K562 (cell line): ENCODE measurements around the gene STX1A. TPM values are rescaled to one million over a fixed set of nuclear protein-coding genes. Genes with fewer than 3 reads are reported as not detected.

Experiments used
- ATAC-seq: fragments of 200-7000 bp; cut with Tn5 transposase; 3 replicates; pipeline ENCODE4 v1.9.1; 2020; ENCODE audit warnings: moderate library complexity
- BruUV-seq: library from RNA; stranded (reverse); fragments of 400-500 nt; replicated peaks from 2 replicates; lab custom pipeline; 2021; lab: Mats Ljungman, UMichigan
- CTCF ChIA-PET: fragments of 300-600 bp; formaldehyde crosslinking; extraction: SDS; loops from one replicate; lab custom pipeline; 2021; ENCODE audit warnings: low intra/inter-chr PET ratio; lab: Yijun Ruan, JAX
- POLR2A ChIA-PET: fragments of 300-600, 350-650 bp; sonication (Branson Sonifier 250); formaldehyde crosslinking; extraction: SDS; loops from one replicate; lab custom pipeline; 2021; ENCODE audit warnings: antibody characterized with exemption, inconsistent platforms; lab: Yijun Ruan, JAX
- DNase-seq, 4 experiments: peaks; one replicate each; pipeline versions ENCODE4 v3.0.0 to v3.0.0-alpha.2; 2011 to 2018; ENCODE audit warnings: low spot score in 3 of 4, mixed read lengths in 3 of 4; ENCODE audit errors: extremely low read depth in 1 of 4
- FAIRE-seq: peaks from 2 replicates; lab custom pipeline; 2011; peaks lifted over from hg19 to GRCh38; lab: Jason Lieb, UNC
- H2AFZ ChIP-seq: 2 replicates; pipeline ENCODE4 v1.6.0; 2011; ENCODE audit warnings: low read depth, low read length, control low read depth, inconsistent platforms
- H3K27ac ChIP-seq: fragments of 200-600 bp; 3 replicates; pipeline ENCODE4 v1.8.0; 2011; ENCODE audit warnings: low read depth, mild to moderate bottlenecking, control low read depth, inconsistent platforms, low read length, moderate library complexity, mixed read lengths; ENCODE audit errors: extremely low read depth
- H3K27me3 ChIP-seq, 2 experiments: fragments of 300-600 bp in 1 of 2; 2 replicates in 1 of 2; 3 replicates in 1 of 2; pipeline versions ENCODE4 v1.6.0 to v1.8.0; 2011; ENCODE audit warnings: inconsistent platforms in 2 of 2, low read length in 2 of 2, mild to moderate bottlenecking in 1 of 2, mixed read lengths in 1 of 2, moderate library complexity in 1 of 2; ENCODE audit not compliant: control insufficient read depth in 2 of 2, insufficient read depth in 2 of 2
- H3K36me3 ChIP-seq: fragments of 300-600 bp; 3 replicates; pipeline ENCODE4 v1.8.0; 2011; ENCODE audit warnings: mild to moderate bottlenecking, low read length, inconsistent platforms; ENCODE audit not compliant: control insufficient read depth, insufficient read depth
- H3K4me1 ChIP-seq, 2 experiments: fragments of 200-600 bp in 1 of 2; replicated peaks in 1 of 2; 2 replicates in 1 of 2; 3 replicates in 1 of 2; pipeline versions ENCODE4 v1.5.1 to v1.8.0; 2011; ENCODE audit warnings: inconsistent platforms in 2 of 2, low read length in 2 of 2, mild to moderate bottlenecking in 1 of 2, mixed read lengths in 1 of 2, moderate library complexity in 1 of 2; ENCODE audit not compliant: control insufficient read depth in 2 of 2, insufficient read depth in 2 of 2
- H3K4me2 ChIP-seq: 2 replicates; pipeline ENCODE4 v1.6.1; 2011; ENCODE audit warnings: low read length, control low read depth, inconsistent platforms, mixed read lengths; ENCODE audit not compliant: insufficient read depth
- H3K4me3 ChIP-seq: fragments of 200-600 bp; sonication (generic), shearing (Covaris generic); 2 replicates; pipeline ENCODE4 v1.5.1; 2016; ENCODE audit warnings: control low read depth, inconsistent platforms
- H3K79me2 ChIP-seq: fragments of 200-600 bp; 3 replicates; pipeline ENCODE4 v1.8.0; 2011; ENCODE audit warnings: low read length, inconsistent platforms; ENCODE audit not compliant: control insufficient read depth, insufficient read depth
- H3K9ac ChIP-seq, 2 experiments: 2 replicates each; pipeline versions ENCODE4 v1.6.0 to v1.6.1; 2011; ENCODE audit warnings: low read depth in 2 of 2, low read length in 2 of 2, control low read depth in 1 of 2, inconsistent platforms in 1 of 2, mild to moderate bottlenecking in 1 of 2, mixed read lengths in 1 of 2; ENCODE audit not compliant: insufficient read depth in 1 of 2
- H3K9me1 ChIP-seq: one replicate; pipeline ENCODE4 v1.6.0; 2011; ENCODE audit warnings: inconsistent platforms, mild to moderate bottlenecking, low read length, moderate library complexity; ENCODE audit not compliant: control insufficient read depth, insufficient read depth
- H3K9me3 ChIP-seq: replicated peaks from 2 replicates; pipeline ENCODE4 v1.5.1; 2011; ENCODE audit warnings: low read depth, low read length, inconsistent platforms; ENCODE audit not compliant: control insufficient read depth, insufficient read depth
- H4K20me1 ChIP-seq: replicated peaks from 2 replicates; pipeline ENCODE4 v1.6.1; 2011; ENCODE audit warnings: low read length, inconsistent platforms, mixed read lengths; ENCODE audit not compliant: control insufficient read depth, insufficient read depth
- HMGXB4 ChIP-seq: sonication (generic); formaldehyde crosslinking; IDR thresholded peaks from 2 replicates; pipeline ENCODE4 v1.8.1; 2023; ENCODE audit warnings: mild to moderate bottlenecking, missing genetic modification reagents
- HNRNPK ChIP-seq: fragments of 200-400 bp; formaldehyde crosslinking; IDR thresholded peaks from one replicate; pipeline ENCODE4 v1.6.1; 2018; ENCODE audit warnings: mild to moderate bottlenecking, low read depth, low read length; ENCODE audit not compliant: poor library complexity, severe bottlenecking
- POLR2G ChIP-seq: fragments of 200-400 bp; formaldehyde crosslinking; IDR thresholded peaks from 2 replicates; pipeline ENCODE4 v1.6.1; 2017; ENCODE audit warnings: low read depth, mild to moderate bottlenecking, antibody characterized with exemption, low read length, moderate library complexity
- PTRF ChIP-seq: fragments of 450-650 bp; IDR thresholded peaks from 2 replicates; pipeline ENCODE4 v1.6.1; 2016; ENCODE audit warnings: mild to moderate bottlenecking, missing genetic modification characterization, missing compliant biosample characterization
- ZSCAN32 ChIP-seq: fragments of 450-650 bp; formaldehyde crosslinking; IDR thresholded peaks from 2 replicates; pipeline ENCODE4 v1.4.0; 2020; ENCODE audit warnings: mild to moderate bottlenecking, moderate library complexity
- WGBS: fragments of 100-300 bp; shearing (Covaris generic); methylation state at CpG from one replicate; pipeline ENCODE4 v1.1.6; 2016; ENCODE audit warnings: low coverage, mixed read lengths; ENCODE audit not compliant: insufficient coverage; ENCODE audit errors: missing lambda C conversion rate; 5-methylcytosine and 5-hydroxymethylcytosine counted together
- in situ Hi-C: fragments of 300-500 bp; cut with MboI; formaldehyde crosslinking; loops from 4 replicates; pipeline ENCODE4 v1.15.0; 2018; ENCODE audit warnings: inconsistent platforms, mixed read lengths
- intact Hi-C: fragments of 100-400 bp; cut with micrococcal nuclease; formaldehyde crosslinking; loops from 2 replicates; pipeline ENCODE4 v1.14.2; 2022
- polyA plus RNA-seq, 8 experiments: library from polyadenylated mRNA; depleted of rRNA in 4 of 8; stranded (reverse) in 5 of 8; unstranded in 3 of 8; fragments of >200 nt; fragmentation: Nextera tagmentation in 2 of 8; fragmentation: Illumina TruSeq in 1 of 8; extraction: Ambion mirVana in 2 of 8; extraction: Trizol in 1 of 8; gene quantifications; 2 replicates each; pipeline versions ENCODE4 v1.2.1 to v1.2.3, GENCODE V29; 2011 to 2014; ENCODE audit warnings: inconsistent platforms in 1 of 8, missing spikeins in 1 of 8
- total RNA-seq, 7 experiments: library from RNA; depleted of rRNA in 6 of 7; stranded (reverse); fragments of >200 nt in 6 of 7; fragmentation: Illumina TruSeq in 2 of 7; extraction: Trizol in 2 of 7; gene quantifications; 2 replicates each; pipeline versions ENCODE4 v1.2.1 to v1.2.3, GENCODE V29; 2011 to 2021; ENCODE audit warnings: low replicate concordance in 1 of 7
- TF ChIP-seq, protein P1 (sequence below): fragments of 450-650 bp; IDR thresholded peaks from 2 replicates; pipeline ENCODE4 v1.7.1; 2018; ENCODE audit warnings: mild to moderate bottlenecking, low read depth; ENCODE audit not compliant: partially characterized antibody

Gene STX1A
- total and polyA plus RNA-seq, 9 of the 15 experiments (the other 6 are each of a cell fraction or from before 2014, with no cell fraction given) = 0.04 to 15.1 (median 6.3) TPM

DNA sequence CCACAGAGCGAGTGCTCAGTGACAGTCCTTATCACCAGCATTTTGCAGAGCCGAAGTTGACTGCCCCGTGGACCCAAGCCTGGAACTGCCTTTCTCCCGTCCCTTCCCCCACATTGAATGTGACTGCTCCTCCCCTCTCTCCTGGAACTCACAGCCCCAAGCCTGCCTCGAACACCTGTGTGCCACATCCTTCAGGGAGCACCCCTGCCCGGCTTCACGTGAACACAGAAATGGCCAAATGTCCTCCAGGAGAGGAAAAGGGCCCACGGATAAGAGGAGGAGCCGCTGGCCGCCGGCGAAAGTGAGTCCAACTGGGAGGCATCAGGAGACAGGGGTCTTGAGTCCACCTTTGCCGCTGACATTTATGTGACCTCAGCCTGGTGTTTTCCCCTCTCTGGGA lies 16.2 kb downstream of the STX1A start:
- TF ChIP-seq PTRF (tag) = no peak
- 0 out of 2 replicates have a peak, but pooled peaks have one; percentile 10 for TF ChIP-seq HMGXB4 (CRISPR knock-in tag)
- no peaks in the 10 kb centered on the region for H3K9me1 ChIP-seq
- H3K79me2 ChIP-seq = no peaks in the 10 kb centered on the region
- H3K36me3 ChIP-seq = peaks cover 38% of the 10 kb centered on the region; the same call in 2 of the 3 replicates
- no peak for FAIRE-seq
- CTCF ChIA-PET = no interaction called here
- H3K27me3 ChIP-seq = no peaks in the 10 kb centered on the region; a peak in 1 of 5 replicates
- no peak overlapping the region for H3K4me3 ChIP-seq
- peak overlapping the region; percentile 38; the same call in 1 of the 2 replicates for H3K4me2 ChIP-seq
- peaks cover 30% of the 10 kb centered on the region for H4K20me1 ChIP-seq
- ATAC-seq = no peak
- no peak overlapping the region for H2AFZ ChIP-seq
- BruUV-seq = no TSS peak
- WGBS = 58% methylated on average over 7 of the region's 13 CpGs
- no peaks in the 10 kb centered on the region for H3K9me3 ChIP-seq
- peak overlapping the region in 1 of 2 experiments; percentile 59; a peak in 1 of 4 replicates for H3K9ac ChIP-seq
- DNase-seq = no peak
- in situ Hi-C loops = no loop called here
- POLR2A ChIA-PET = interaction anchor here (1.0 to 1.6 kb wide), 4 partner anchors 12 to 16 kb away, joined by 4 to 7 read pairs (median 5); partner anchors contain the start of gene STX1A
- intact Hi-C loops = no loop called here
- peaks cover 20 to 70% of the 10 kb centered on the region in 2 experiments; a peak in 4 of 5 replicates for H3K4me1 ChIP-seq
- no peak overlapping the region; the same call in 2 of the 3 replicates for H3K27ac ChIP-seq

DNA sequence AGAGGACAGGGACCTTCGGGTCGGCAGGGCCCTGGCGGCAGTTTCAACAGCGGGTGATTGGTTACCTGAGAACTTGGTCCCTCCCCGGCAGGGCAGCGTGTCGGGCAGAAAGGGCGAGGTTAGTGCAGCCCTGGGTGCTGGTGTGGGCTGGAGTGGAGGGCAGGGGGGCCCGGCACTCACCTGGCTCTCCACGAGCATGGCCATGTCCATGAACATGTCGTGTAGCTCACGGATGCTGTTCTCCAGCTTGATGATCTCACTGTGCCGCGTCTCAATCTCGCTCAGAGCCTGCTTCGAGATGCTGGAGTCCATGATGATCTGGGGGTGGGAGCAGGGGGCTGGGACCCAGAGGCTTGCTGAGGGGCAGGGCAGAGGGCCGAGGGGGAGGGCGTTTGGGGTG lies 16.8 kb downstream of the STX1A start:
- 88% methylated on average over 18 of the region's 18 CpGs for WGBS
- peaks cover 30% of the 10 kb centered on the region for H4K20me1 ChIP-seq
- no peaks in the 10 kb centered on the region for H3K9me3 ChIP-seq
- ChIA-PET CTCF (no interaction called here), POLR2A (interaction anchor here (0.5 to 2.1 kb wide), 8 partner anchors 9 to 32 kb away, joined by 3 to 7 read pairs (median 4); no protein-coding TSS in a partner anchor)
- H3K79me2 ChIP-seq = no peaks in the 10 kb centered on the region
- no peak for DNase-seq
- H3K4me1 ChIP-seq = peaks cover 20 to 69% of the 10 kb centered on the region in 2 experiments; a peak in 4 of 5 replicates
- no peak for FAIRE-seq
- no peak overlapping the region for H3K4me3 ChIP-seq
- H3K9me1 ChIP-seq = no peaks in the 10 kb centered on the region
- in situ Hi-C loops (no loop called here), intact Hi-C loops (no loop called here)
- H3K9ac ChIP-seq = no peak overlapping the region
- ATAC-seq = no peak
- peaks cover 43% of the 10 kb centered on the region; the same call in 2 of the 3 replicates for H3K36me3 ChIP-seq
- no peak overlapping the region for H2AFZ ChIP-seq
- H3K4me2 ChIP-seq = no peak overlapping the region
- no peaks in the 10 kb centered on the region; a peak in 1 of 5 replicates for H3K27me3 ChIP-seq
- H3K27ac ChIP-seq = no peak overlapping the region
- no TSS peak for BruUV-seq
- TF ChIP-seq, protein P1, sequence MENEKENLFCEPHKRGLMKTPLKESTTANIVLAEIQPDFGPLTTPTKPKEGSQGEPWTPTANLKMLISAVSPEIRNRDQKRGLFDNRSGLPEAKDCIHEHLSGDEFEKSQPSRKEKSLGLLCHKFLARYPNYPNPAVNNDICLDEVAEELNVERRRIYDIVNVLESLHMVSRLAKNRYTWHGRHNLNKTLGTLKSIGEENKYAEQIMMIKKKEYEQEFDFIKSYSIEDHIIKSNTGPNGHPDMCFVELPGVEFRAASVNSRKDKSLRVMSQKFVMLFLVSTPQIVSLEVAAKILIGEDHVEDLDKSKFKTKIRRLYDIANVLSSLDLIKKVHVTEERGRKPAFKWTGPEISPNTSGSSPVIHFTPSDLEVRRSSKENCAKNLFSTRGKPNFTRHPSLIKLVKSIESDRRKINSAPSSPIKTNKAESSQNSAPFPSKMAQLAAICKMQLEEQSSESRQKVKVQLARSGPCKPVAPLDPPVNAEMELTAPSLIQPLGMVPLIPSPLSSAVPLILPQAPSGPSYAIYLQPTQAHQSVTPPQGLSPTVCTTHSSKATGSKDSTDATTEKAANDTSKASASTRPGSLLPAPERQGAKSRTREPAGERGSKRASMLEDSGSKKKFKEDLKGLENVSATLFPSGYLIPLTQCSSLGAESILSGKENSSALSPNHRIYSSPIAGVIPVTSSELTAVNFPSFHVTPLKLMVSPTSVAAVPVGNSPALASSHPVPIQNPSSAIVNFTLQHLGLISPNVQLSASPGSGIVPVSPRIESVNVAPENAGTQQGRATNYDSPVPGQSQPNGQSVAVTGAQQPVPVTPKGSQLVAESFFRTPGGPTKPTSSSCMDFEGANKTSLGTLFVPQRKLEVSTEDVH = no peak
- TF ChIP-seq POLR2G (peak; percentile 53), ZSCAN32 (CRISPR knock-in tag) (no peak), HNRNPK (no peak)
